ENCODE data around the gene TRIM66.
A peak's percentile ranks its signal among the peaks of the same experiment; 100 is the strongest.

The TRIM66 gene

DNA sequence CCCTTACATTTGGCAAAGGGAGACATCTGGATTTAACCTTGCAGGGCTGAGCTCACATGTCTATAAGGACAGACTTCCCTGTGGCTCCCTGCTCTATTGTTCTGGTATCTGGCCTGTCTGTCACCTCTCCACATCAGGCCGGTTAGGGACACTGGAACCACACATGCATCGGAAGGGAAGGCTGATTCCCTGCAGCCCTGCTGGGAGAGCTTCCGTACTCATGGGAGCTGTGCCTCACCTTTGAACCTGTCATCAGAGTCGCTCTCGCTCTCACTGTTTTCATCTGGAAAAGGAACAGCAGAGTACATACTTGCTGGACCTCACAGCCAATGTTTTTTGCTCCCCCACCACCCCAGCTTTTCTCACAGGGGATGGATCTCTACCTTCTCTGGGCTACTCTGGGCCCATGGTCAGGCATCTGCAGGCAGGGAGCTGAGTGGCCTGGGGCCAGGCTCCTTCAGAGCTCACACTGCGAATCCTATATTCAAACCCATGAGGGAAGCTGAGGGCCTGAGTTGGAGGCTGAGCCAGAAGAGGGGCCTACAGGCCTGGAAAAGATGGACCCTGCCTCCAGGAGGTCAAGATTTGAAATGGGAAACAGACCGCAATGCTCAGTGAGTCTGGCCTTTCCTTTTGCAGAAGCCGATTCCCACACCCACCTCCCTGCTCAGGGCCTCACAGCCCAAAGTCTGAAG lies 31.4 kb upstream of the TRIM66 start:
- no peak for DNase-seq

GRCh38 chr11:8712506-8712905 lies 30.0 kb upstream of the TRIM66 start:
- DNase-seq, result no peak

DNA sequence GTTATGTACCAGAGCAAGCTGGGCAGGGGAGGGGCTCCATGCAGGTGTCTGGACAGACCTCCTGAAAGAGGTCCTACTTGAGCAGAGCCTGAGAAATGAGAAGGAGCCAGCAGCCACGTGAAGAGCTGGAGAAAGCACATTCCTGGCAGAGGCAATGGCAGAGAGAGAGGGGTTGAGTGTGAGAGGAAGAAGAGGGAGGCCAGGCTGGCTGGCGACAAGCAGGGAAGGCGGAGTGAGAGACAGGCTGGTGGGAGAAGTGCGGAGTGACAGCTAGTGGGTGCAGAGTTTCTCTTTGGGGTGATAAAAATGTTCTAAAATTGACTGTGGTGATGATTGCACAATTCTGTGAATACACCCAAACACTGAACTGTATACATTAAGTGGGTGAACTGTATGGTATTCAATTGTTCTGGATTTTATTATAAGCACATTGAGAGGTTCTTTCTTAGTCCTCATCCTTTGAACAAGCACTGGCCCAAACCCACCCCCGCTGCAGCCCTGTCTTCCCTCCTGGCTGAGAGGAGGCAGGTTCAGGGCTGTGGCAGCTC lies 29.5 kb upstream of the TRIM66 start:
- no peak for DNase-seq

DNA sequence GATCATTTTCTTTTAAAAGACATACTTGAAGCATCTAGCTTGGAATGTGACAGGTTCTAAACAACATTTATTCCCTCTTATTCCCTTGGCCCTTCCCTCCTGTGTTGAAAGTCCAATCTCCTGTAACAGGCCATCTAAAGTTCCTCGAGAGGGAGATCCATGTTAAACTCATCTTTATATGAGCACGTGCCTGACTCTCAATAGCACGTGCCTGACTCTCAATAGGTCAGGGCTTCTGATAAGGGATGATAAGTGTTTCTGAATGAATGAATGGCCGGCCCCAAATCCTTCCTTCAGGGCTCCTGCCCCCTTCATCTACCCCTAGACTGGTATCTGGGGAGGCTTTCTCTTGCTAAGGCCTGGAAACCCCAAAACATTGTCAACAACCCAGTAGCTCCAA lies 27.3 kb upstream of the TRIM66 start:
- no peak for DNase-seq

DNA sequence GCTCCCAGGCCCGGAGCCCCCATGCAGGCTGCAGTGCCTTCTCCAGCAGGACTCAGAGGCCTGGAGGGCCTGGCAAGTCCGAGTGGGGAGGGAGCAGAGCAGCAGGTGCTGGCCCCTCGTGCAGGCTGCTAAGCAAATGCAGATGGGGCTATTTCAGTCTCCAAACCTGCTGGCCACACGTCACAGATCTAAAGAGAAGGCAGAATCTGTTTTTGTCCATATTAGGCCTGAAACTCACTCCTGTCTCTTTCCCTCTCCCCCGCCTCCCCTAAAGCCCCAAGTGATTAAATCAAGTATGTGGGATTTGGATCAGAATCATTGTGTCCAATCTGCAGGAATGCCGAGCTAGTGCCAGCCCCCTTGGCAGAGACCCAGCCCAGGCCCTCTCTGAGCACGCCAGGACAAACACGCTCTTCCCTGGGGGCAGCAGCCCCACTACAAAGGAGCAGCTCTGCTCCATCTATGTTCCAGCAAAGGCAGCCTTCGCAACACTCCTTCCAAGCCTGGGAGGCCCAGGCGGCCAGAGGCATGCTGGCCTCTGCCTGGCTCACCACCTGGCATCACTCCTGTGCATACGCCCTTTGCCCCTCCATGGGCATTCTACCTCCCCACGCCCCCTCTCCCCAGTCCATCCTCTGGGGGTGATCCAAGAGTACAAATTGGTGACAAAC lies 26.7 kb upstream of the TRIM66 start:
- DNase-seq, result peak; percentile 56 to 91

DNA sequence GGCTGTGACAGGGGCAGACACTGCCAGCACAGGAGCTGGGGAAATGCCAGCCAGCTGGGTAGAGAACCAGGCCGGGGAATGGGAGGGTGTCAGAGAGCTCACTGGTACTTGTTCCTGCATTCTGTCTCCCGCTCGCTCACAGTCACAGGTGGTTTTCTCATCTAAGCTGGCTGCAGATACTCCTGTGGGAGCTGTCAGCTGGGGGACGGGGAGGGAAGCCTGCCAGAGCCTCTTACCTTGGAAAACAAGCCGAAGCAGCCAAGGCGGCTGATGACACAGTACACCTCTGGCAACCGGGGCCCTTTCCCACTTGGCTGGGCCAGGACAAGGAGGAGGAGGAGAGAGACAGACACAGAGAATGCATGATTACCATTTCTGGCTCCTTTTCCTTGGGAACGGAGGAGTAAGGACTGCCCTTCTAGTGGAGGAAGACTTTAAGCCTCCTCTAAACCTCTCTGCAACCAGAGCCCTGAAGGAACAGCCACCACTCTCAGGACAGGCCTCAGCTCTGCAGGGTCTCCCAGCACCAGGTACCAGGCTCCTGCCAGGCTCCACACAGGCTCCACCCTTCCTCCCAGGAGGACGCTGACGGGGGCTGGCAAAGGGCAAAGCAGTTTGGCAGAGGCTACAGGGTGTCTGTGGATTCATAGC lies 25.2 kb upstream of the TRIM66 start:
- DNase-seq, result peak; percentile 27 to 65

- no peak for DNase-seq
Measured at GRCh38 chr11:8706673-8707432, 24.4 kb upstream of the TRIM66 start.

- no peak for DNase-seq
Measured at GRCh38 chr11:8705146-8705545, 22.7 kb upstream of the TRIM66 start.

- DNase-seq, result no peak
Measured at GRCh38 chr11:8704136-8704535, 21.7 kb upstream of the TRIM66 start.

GRCh38 chr11:8702598-8702915 lies 20.1 kb upstream of the TRIM66 start:
- DNase-seq, result no peak

DNA sequence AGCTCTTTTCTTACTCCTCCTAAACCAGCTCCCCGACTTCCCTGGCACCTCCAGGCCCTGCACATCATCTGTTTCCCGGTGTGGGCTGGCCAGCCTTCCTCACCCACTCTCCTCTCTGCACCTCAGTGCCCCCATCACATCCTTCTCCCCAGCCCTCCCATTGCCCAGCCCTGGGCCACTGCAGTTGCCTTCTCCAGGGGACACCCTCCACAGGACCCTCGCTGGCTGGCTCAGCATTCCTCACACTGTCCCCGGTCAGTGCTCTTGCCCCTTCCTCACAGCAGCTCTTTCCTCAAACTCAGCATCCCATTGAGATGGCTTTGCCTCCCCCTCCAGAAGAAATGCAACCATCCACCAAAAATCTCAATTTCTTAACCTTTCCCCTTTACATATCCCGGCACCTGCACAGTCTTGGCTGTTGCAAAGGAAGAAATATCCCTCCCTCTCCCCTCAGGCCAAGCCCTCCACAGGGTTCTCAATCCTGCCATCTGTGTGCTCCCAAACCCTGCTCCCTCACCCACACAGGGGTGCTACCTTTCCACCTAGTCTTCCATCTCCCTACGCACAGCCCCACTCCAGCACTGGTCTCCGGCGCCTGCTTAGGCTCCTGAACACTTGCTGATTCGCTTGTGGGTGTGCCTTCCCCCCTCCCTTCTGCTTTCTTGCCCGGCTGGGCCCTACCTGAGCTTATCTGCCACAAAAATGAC lies 19.6 kb upstream of the TRIM66 start:
- no peak for DNase-seq

DNA sequence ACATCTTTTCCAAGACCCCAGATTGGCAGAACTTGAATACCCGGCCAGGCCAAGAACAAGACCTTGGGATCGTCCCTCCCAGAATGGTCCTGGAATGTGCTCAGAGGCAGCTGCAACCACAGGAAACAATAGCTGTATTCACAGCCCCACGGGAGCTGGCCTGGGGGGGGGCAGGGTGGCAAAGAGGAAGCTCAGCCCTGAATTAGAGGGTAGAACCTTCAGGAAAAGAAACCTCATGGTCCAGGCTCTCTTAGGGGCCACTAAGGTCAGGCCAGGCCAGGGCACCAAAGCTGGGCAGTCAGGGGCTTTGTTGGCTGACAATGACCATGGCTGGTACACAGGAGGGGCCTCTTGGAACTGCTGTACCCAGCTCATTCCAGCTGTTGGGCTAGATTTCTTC lies 17.4 kb upstream of the TRIM66 start:
- DNase-seq, result no peak

DNA sequence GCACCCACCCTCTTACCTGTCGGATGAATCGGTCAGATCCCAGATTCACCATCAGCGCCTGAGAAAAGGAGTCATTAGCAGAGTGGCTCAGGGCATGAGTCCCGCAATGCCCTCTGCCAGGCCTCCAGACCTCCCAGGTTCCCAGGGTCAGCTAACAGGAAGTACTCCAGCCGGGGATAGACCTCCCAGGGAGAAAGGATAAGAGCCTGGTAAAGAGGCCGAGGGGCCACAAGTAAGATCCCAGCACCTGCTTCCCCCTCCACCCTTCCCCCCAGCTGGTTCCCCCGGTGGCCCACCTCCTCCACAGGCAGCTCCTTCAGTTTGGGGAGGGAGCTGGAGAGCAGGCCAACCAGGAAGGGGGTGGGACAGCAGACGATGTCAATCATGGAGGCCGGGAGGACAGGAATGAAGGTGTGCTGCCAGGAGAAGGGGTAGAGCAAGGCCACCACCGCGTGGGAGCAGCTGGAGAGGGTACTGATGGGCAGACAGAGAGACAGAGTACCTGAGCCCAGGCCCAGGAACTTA lies 16.5 kb upstream of the TRIM66 start:
- DNase-seq, result no peak

GRCh38 chr11:8698379-8698851 lies 15.9 kb upstream of the TRIM66 start:
- DNase-seq, result no peak

DNA sequence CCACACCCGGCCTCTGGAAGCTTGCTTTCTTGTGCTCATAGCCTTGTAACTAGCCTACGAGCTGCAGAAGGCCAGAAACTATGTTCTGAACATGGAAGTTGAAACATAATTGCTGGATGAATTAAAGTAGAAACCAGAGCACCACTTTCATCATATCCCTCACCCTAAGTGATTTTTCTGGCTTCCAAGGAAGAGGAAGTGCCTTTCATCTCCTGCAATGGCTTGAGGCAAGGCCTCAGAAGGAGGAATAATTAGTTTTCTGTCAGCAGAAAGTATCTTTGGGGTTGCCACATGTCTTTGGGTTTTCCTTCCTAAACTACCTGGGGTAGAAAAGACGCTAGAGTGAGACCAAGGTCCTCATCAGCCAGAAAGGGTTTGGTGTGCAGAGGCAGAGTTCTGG lies 14.6 kb upstream of the TRIM66 start:
- no peak for DNase-seq

DNA sequence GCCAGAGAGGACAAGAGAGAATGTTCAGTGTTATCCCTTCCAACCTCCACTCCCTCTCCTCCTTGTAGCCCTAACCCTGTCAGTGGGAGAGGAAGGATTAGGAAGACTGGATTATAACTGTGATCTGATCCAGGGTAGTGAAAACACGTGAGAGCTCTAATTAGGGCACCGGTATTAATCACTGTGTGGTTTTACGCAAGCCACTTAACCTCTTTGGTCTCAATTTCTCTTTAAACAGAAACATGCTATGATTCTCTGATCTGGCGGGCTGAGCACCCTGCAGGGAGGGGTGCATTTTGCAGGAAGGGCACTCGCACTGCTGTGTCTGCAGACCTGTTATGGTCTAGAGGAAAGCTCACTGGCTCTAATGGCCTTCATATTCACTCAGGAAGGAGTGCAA lies 11.7 kb upstream of the TRIM66 start:
- DNase-seq, result no peak

- DNase-seq, result no peak
Measured at GRCh38 chr11:8693555-8693954, 11.1 kb upstream of the TRIM66 start.

GRCh38 chr11:8693010-8693551 lies 10.6 kb upstream of the TRIM66 start:
- no peak for DNase-seq

GRCh38 chr11:8692417-8692816 lies 10.0 kb upstream of the TRIM66 start:
- DNase-seq, result no peak

GRCh38 chr11:8691601-8692000 lies 9.1 kb upstream of the TRIM66 start:
- DNase-seq, result no peak

DNA sequence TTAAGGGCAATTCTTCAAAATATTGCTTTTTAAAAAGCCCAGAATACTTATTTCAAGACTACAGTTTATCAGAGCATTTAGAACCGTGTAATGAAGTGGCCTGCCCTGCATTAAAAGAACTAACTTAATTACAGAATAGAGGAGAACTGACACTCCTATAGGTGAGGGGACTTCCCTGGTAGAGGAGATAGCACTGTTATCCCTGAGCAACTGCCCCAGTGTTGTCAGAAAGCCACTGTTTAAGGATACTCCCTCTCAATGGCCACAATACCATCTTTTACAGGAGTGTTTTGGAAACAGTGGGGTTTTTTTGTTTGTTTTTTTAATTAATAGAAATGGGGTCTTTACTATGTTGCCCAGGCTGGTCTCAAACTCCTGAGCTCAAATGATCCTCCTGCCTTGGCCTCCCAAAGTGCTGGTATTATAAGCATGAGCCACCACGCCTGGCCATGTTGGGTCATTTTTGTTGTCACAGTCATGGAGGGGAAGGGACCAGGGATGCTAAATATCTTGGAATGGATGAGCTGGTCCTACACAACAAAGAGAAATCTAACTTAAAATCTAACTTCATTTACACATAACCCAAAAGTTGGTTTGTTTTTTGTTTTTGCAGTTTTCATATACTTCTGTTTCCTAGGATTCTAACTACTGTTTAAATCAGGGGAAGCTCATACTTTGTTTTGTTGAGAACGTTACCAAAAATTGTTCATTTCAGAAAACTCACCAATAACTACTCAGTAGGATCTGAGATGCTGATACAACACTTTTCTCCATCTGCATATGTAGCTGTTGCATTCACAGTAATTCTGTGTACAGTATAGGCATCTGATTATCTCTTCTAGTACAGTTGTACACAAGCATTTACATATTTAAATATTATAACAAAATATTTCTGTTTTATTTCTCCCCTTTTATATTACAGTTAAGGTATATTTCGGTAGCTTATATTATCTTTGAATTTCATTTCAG lies 8.2 kb upstream of the TRIM66 start:
- no peak for DNase-seq
